Nephron progenitor cell (in vitro differentiated cells): Measurements from ENCODE around the gene NHS.
"Not testable (repeated sequence)": the region's sequence is repeated elsewhere in the genome, so short reads cannot be mapped to it uniquely, and the experiment has no call there.

ENCODE experiments used
- DNase-seq: peaks from one replicate; pipeline ENCODE4 v3.0.0; 2021
- H3K27ac Mint-ChIP-seq: 2 replicates; pipeline ENCODE4 v1.8.0; 2021; ENCODE audit warnings: mild to moderate bottlenecking, moderate library complexity, mixed read lengths
- H3K27me3 Mint-ChIP-seq: 2 replicates; pipeline ENCODE4 v1.8.0; 2021; ENCODE audit warnings: mild to moderate bottlenecking, low read depth, mixed read lengths; ENCODE audit not compliant: poor library complexity
- H3K36me3 Mint-ChIP-seq: 2 replicates; pipeline ENCODE4 v1.8.0; 2021; ENCODE audit warnings: low read depth, mixed read lengths
- H3K4me1 Mint-ChIP-seq: 2 replicates; pipeline ENCODE4 v1.8.0; 2021; ENCODE audit warnings: mixed read lengths
- H3K4me3 Mint-ChIP-seq: 2 replicates; pipeline ENCODE4 v1.8.0; 2021; ENCODE audit warnings: mild to moderate bottlenecking, moderate library complexity, mixed read lengths
- H3K9me3 Mint-ChIP-seq: 2 replicates; pipeline ENCODE4 v1.8.0; 2021; ENCODE audit warnings: mild to moderate bottlenecking, moderate library complexity, mixed read lengths
- TF ChIP-seq, protein P1 (sequence below): fragments of 200-600 bp; sonication (generic); IDR thresholded peaks from 2 replicates; pipeline ENCODE4 v1.5.0; 2021; ENCODE audit warnings: antibody characterized with exemption

Gene NHS

DNA sequence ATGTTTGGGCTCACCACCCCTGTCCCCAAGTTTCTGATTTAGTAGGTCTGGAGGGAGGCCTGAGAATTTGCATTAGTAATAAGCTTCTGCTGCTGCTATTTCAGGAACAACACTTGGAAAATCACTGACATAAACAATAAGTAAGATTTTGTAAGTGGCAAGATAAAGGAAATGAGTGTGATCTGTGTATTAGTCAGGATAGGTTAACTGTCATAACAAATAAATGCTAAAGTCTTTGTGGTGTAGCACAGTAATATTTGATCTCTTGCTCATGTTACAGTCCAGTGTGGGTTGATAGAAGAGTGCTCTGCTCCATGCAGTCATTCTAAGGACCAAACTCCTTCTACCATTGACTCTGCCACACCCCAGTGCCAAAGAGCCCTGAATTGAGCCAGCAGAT, 67.0 kb downstream of the NHS start:
- TF ChIP-seq, protein P1, sequence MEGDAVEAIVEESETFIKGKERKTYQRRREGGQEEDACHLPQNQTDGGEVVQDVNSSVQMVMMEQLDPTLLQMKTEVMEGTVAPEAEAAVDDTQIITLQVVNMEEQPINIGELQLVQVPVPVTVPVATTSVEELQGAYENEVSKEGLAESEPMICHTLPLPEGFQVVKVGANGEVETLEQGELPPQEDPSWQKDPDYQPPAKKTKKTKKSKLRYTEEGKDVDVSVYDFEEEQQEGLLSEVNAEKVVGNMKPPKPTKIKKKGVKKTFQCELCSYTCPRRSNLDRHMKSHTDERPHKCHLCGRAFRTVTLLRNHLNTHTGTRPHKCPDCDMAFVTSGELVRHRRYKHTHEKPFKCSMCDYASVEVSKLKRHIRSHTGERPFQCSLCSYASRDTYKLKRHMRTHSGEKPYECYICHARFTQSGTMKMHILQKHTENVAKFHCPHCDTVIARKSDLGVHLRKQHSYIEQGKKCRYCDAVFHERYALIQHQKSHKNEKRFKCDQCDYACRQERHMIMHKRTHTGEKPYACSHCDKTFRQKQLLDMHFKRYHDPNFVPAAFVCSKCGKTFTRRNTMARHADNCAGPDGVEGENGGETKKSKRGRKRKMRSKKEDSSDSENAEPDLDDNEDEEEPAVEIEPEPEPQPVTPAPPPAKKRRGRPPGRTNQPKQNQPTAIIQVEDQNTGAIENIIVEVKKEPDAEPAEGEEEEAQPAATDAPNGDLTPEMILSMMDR = no peak
- Mint-ChIP-seq H3K4me1 (peaks cover 25% of the 10 kb centered on the region), H3K27ac (no peak overlapping the region), H3K4me3 (no peak overlapping the region), H3K9me3 (no peaks in the 10 kb centered on the region), H3K27me3 (peaks cover 3% of the 10 kb centered on the region), H3K36me3 (no peaks in the 10 kb centered on the region)
- no peak for DNase-seq

DNA sequence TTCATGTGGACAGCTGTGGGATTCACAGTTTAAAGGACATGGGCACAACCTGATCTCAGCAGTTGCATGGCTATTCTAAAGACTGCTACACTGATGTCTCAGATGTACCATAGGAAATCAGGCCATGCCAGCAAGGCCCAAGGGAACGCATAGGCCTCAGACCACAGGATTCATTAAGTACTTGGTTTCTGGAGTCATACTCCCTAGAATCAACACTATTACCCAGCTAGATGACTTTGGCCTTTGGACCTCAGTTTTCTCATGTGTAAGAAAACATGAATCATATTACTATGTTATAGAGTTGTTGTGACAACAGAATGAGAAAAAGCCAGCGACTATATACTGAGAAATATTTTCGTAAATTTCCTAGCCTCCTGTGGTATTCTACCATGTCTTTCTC, 67.9 kb downstream of the NHS start:
- no peak overlapping the region for H3K27ac Mint-ChIP-seq
- H3K4me1 Mint-ChIP-seq = peaks cover 28% of the 10 kb centered on the region
- H3K4me3 Mint-ChIP-seq = no peak overlapping the region
- H3K27me3 Mint-ChIP-seq = peaks cover 3% of the 10 kb centered on the region
- TF ChIP-seq, protein P1 = no peak
- H3K9me3 Mint-ChIP-seq = no peaks in the 10 kb centered on the region
- H3K36me3 Mint-ChIP-seq = no peaks in the 10 kb centered on the region
- DNase-seq = no peak

DNA sequence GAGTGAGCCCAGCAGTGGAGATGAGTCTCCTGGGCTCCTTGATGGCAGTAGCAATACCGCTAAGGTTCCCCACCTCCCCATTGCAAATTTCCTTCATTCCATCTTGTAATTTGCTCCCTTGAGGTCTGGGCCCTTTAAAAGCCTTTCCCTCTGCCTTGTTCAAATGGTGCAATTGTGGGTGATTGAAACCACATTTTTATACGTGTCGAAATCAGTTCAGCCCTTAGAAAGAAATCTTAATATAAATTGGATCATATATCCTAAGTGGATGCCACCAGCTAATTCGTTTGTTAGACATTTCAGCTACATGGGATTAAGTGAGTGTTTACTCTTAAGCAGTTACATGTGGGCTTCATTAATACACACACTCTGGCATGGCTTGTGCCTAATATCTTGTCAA, 68.6 kb downstream of the NHS start:
- no peak for DNase-seq
- TF ChIP-seq, protein P1 = no peak
- Mint-ChIP-seq H3K9me3 (no peaks in the 10 kb centered on the region), H3K4me3 (no peak overlapping the region), H3K4me1 (peaks cover 35% of the 10 kb centered on the region), H3K27ac (no peak overlapping the region), H3K36me3 (no peaks in the 10 kb centered on the region), H3K27me3 (peaks cover 3% of the 10 kb centered on the region)

DNA sequence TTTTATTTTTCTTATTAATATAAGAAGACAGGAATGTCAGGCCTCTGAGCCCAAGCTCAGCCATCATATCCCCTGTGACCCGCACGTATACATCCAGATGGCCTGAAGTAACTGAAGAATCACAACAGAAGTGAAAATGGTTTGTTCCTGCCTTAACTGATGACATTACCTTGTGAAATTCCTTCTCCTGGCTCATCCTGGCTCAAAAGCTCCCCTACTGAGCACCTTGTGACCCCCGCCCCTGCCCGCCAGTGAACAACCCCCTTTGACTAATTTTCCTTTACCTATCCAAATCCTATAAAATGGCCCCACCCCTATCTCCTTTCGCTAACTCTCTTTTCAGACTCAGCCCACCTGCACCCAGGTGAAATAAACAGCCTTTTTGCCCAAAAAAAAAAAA, 71.3 kb downstream of the NHS start:
- H3K9me3 Mint-ChIP-seq, H3K36me3 Mint-ChIP-seq, H3K4me3 Mint-ChIP-seq, DNase-seq, H3K27ac Mint-ChIP-seq, H3K27me3 Mint-ChIP-seq: not testable (repeated sequence)
- H3K4me1 Mint-ChIP-seq = peaks cover 44% of the 10 kb centered on the region

DNA sequence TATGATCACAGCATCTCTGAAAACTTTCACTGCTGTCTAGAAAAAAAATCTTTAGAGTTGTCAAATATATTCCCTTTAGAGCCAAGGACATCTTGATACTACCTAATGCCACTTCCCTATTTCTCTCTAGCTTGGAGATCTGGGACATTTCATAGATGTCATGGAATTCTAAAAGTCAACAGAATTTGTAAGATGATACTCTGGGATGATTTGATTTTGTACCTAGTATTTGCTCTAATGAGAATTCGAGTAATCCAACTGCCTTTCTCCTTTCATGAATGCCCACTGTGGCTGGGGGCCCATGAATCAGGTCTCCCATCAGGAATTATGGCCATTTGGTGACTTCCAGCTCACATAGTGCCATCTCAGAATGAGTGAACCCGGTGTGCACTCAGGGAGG, 73.2 kb downstream of the NHS start:
- DNase-seq = no peak
- Mint-ChIP-seq H3K27ac (no peak overlapping the region), H3K27me3 (peaks cover 3% of the 10 kb centered on the region), H3K36me3 (no peaks in the 10 kb centered on the region), H3K4me3 (no peak overlapping the region), H3K9me3 (no peaks in the 10 kb centered on the region), H3K4me1 (peaks cover 40% of the 10 kb centered on the region)
- TF ChIP-seq, protein P1 = no peak

DNA sequence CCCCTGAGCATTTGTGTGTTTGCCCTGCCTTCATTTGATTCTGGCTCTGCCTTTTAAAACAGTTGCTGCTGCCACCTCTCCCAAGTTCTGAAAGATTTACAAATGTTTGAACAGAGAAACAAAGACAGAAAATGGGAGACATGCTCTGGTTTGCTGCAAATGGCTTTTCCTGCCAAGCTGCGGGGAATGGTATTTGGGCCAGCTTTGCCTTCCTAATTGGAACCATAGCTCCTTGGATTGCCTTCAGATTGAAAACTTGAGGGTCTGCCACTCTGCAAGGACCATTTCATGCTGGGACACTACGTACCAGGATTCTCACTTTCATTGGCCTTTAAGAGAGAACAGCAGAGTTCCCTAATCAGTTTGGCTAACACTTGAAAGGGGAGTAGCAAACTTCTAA, 74.9 kb downstream of the NHS start:
- peaks cover 38% of the 10 kb centered on the region for H3K4me1 Mint-ChIP-seq
- H3K9me3 Mint-ChIP-seq = no peaks in the 10 kb centered on the region
- H3K27ac Mint-ChIP-seq = no peak overlapping the region
- H3K4me3 Mint-ChIP-seq = no peak overlapping the region
- H3K36me3 Mint-ChIP-seq = no peaks in the 10 kb centered on the region
- DNase-seq = no peak
- TF ChIP-seq, protein P1 = no peak
- no peaks in the 10 kb centered on the region for H3K27me3 Mint-ChIP-seq
